ENCODE measurements around the gene ITGB3.
"Not testable (repeated sequence)": the region's sequence is repeated elsewhere in the genome, so short reads cannot be mapped to it uniquely, and the experiment has no call there.

ITGB3 gene

DNA sequence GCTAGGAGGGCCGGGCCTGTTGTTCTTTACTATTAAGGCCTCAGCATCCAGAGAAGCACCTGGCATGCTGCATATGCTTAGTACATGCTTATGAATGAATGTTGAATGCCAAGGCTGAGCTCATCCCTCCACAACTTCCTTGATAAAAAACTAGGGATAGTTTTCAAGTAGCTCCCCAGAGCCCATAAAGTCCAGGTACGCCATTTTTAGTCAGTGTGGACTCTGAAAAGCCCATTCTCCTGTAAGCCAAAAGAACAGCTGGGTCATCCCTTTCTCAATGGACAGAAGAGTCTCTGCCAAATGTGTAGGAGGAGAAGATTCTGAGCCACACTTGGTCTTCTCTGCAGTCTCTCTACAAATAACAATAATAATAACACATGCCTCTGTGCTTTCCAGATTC lies 8.9 kb upstream of the ITGB3 start:
- no peak for DNase-seq (ENCODE audit: low read depth)

- no peak for DNase-seq (ENCODE audit: low read depth)
Measured at GRCh38 chr17:47246120-47246519, 7.5 kb upstream of the ITGB3 start.

GRCh38 chr17:47250855-47251254 lies 2.8 kb upstream of the ITGB3 start:
- no peak for DNase-seq (ENCODE audit: low read depth)

DNA sequence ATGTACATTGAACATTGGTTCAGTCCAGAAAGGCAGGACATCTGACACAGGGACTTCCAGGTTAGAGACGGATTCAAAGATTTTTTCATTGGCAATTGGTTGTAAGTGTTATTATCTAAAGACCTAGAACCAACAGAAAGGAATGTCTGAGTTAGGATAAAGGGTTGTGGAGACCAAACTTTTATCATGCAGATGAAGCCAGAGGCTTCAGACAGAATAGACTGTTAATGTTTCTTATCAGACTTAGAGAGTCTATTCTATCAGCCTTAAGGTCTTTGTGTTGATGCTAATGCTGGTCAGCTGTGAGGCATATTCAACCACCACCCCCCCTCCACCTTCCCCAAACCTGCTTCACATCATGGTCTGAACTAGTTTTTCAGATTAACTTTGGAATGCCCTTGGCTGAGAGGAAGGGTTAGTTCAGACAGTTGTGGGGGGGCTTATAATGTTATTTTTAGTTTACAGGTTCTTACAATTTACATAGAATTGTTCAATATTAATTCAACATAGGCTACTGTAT lies 2.1 kb upstream of the ITGB3 start:
- no peak for DNase-seq (ENCODE audit: low read depth)

DNA sequence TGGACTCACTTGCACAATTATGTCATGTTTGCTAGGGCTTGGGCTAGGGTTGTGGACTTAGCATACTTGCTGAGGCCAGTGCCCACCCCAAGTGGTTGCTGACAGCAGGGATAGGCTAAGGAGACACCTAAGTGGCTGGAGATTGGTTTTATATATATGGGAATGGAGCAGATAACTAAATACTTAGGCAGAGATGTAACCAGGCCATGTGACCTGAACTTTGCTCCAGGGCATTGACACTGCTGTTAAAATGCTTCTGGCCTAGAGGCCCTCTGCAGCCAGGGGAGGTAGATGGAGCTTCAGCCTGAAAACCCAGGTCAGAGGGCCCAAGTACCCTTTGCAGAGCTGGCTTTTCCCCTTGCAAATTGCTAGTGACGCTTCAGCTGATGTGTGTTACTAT lies 1.4 kb upstream of the ITGB3 start:
- no peak for DNase-seq (ENCODE audit: low read depth)

- no peak for DNase-seq (ENCODE audit: low read depth)
Measured at GRCh38 chr17:47252766-47253512, 688 bp upstream of the ITGB3 start.

DNA sequence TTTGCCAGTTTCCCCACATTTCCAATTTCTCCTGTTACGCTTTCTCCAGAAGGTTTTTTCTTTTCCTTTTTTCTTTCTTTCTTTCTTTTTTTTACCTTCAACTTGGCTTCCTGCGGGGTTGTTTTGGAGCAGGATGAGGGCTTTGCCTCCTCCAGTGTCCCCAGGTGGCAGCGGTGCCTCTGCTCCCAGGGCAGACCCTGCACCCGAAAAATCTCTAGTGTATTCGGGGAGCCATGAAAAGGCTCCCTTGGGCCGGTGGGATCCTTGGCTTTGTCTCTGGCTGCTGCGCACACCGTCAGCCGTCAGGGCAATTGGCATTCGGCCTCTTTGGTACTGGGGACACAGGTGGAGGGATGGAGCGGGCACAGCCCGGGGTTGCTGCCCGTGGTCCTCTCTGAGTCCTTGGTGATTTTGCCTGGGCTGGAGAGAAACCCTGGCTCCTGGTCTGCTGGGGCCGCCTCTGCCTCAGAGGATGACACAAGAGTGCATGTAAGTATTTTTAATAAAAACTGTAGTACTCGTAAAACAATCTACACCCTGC lies 846 bp downstream of the ITGB3 start:
- DNase-seq (ENCODE audit: low read depth), result no peak

- DNase-seq (ENCODE audit: low read depth), result peak; percentile 88
Measured at GRCh38 chr17:47257651-47258339, 4.2 kb downstream of the ITGB3 start.

GRCh38 chr17:47262586-47262985 lies 9.0 kb downstream of the ITGB3 start:
- DNase-seq (ENCODE audit: low read depth), result no peak

- DNase-seq (ENCODE audit: low read depth), result no peak
Measured at GRCh38 chr17:47264166-47264565, 10.5 kb downstream of the ITGB3 start.

DNA sequence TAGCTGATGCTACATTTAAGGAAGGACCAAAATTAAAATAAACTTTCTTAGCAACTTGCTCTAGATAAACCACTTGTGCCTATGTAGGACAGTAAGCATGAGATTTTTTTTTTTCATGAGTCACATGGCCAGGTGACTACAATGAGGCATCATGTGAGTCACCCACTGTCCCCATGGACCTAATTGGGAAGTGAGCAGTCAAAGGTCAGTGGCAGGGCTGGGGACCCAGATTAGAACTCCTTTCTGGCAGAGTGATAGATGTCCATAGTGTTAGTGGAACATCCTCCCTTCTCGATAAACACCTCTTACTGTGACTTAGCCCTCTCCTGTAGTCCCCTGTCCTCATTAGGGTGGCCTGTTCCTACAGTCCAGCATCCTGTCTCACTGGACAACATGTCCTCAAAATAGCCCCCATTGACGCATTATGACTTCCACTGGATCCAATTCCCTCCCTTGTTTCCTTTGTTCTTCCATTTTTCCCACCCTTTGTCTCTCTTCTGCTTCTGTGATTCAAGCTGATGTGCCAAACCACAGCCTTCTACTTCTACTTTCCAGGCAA lies 12.4 kb downstream of the ITGB3 start:
- peak; percentile 76 for DNase-seq (ENCODE audit: low read depth)

DNA sequence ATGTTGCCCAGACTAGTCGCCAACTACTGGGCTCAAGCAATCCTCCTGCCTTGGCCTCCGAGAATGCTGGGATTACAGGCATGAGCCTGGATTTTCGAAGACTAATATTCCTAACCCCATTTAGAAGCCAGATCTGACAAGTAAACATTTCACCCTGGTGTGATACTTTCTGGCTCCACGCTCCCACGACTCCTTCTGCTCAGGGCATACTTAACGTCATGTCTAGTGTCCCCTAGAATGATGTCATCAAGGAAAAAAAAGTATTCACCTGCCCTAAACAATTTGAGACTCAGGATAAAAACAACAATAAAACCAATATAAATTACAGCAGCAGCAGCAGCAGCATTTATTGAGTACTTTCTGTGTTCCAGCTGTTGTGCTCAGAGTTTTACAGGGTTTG lies 13.2 kb downstream of the ITGB3 start:
- no peak for DNase-seq (ENCODE audit: low read depth)

GRCh38 chr17:47267354-47267828 lies 13.8 kb downstream of the ITGB3 start:
- DNase-seq (ENCODE audit: low read depth), result peak; percentile 89

- not testable (repeated sequence) for DNase-seq (ENCODE audit: low read depth)
Measured at GRCh38 chr17:47268964-47269363, 15.3 kb downstream of the ITGB3 start.

DNA sequence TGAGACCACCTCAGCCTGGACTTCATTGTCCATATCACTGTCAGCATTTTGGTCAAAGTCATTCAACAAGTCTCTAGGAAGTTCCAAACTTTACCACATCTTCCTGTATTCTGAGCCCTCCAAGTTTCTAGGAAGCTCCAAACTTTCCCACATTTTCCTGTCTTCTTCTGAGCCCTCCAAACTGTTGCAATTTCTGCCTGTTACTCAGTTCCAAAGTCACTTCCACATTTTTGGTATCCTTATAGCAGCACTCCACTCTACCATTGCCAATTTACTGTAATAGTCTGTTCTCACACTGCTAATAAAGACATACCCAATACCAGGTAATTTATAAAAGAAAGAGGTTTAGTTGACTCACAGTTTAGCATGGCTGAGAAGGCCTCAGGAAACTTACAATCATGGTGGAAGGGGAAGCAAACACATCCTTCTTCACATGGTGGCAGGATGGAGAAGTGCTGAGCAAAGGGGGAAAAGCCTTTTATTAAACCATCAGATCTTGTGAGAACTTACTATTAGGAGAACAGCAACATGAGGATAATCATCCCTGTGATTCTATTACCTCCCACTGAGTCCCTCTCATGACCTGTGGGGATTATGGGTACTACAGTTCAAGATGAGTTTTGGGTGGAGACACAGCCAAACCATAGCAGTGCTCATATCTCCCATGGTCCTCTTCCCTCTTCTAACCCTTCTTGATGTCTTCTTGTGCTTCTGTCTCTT lies 16.1 kb downstream of the ITGB3 start:
- DNase-seq (ENCODE audit: low read depth), result not testable (repeated sequence)

GRCh38 chr17:47270946-47271705 lies 17.5 kb downstream of the ITGB3 start:
- no peak for DNase-seq (ENCODE audit: low read depth)

DNA sequence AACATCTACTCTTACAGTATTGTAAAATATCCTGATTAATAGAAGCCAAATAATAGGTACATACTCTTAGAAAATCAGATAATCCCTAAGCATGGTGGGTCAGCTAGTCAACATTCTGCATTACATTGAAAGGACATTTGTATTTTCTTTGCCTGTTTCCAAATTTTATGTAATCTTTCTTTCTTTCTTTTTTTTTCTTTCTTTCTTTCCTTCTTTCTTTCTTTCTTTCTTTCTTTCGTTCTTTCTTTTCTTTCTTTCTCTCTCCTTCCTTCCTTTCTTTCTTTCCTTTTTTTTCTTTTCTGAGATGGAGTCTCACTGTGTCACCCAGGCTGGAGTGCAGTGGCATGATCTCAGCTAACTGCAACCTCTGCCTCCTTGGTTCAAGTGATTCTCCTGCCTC lies 18.9 kb downstream of the ITGB3 start:
- no peak for DNase-seq (ENCODE audit: low read depth)

- no peak for DNase-seq (ENCODE audit: low read depth)
Measured at GRCh38 chr17:47273245-47273644, 19.6 kb downstream of the ITGB3 start.

- DNase-seq (ENCODE audit: low read depth), result no peak
Measured at GRCh38 chr17:47274319-47275069, 20.9 kb downstream of the ITGB3 start.

DNA sequence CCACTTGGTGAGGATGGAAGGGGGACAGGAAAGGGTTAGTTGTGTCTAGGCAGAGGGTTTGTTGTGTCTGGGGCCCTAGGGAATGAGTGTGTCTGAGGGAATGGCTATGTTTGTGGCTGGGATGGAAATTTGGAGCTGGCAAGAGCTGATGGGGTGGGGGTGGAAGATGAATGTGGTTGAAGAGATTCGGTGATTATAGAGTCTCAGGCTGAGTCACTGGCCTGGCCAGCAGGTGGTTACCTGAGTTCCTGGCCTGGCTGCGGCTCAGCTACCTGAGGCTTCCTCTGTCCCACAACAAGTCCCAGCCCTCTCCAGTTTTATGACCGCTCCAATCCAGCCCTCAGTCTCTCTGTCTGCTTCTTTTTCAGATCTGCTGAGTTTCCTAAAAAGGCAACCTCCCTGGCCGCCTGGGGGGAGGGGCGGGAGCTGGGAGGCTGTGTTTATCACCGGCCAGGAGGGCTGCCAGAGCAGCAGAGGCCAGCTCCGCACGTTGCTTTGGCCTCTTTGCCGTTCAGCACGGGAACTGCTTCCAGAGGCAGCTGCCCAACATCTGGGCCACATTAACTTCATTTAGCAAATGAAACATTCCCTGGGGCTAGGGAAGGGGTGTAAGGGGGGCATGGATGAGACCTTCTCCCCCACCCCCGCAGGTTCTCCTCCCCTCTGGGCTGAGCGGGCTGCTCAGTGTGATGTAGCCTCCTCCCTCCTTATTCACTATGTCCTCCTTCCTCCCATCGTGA lies 21.8 kb downstream of the ITGB3 start:
- peak; percentile 84 for DNase-seq (ENCODE audit: low read depth)

Measured in stromal cell of bone marrow (primary cell).